Measurements from ENCODE around the gene MYRFL. TPM values are rescaled to one million over a fixed set of nuclear protein-coding genes. Genes with fewer than 3 reads are reported as not detected.

The MYRFL gene
- total RNA-seq, 6 donors from 2014 or later: 0.10 to 1.8 (median 0.20) TPM; not detected in 3

GRCh38 chr12:69966409-69966808, 141.4 kb downstream of the MYRFL start:
- ATAC-seq (ENCODE audit: low FRiP score in 2 of 2) (peak in 1 of 2 donors; percentile 88), DNase-seq (no peak)
- 62 to 81% methylated on average over 1 of the region's 1 CpG for WGBS, 2 donors
- no peak overlapping the region for H3K27ac ChIP-seq
- no peaks in the 10 kb centered on the region for H3K9me3 ChIP-seq
- TF ChIP-seq POLR2AphosphoS5 (IDR thresholded peaks at IDR 0.05) (no peak), EP300 (IDR thresholded peaks at IDR 0.05) (no peak), CTCF (IDR thresholded peaks at IDR 0.05) (no peak), POLR2A (IDR thresholded peaks at IDR 0.05) (no peak)
- no peaks in the 10 kb centered on the region for H3K36me3 ChIP-seq
- H3K4me1 ChIP-seq: no peaks in the 10 kb centered on the region
- H3K4me3 ChIP-seq: no peak overlapping the region
- H3K27me3 ChIP-seq: no peaks in the 10 kb centered on the region

GRCh38 chr12:69966839-69967238, 141.8 kb downstream of the MYRFL start:
- no peak overlapping the region for H3K4me3 ChIP-seq
- H3K36me3 ChIP-seq: no peaks in the 10 kb centered on the region
- TF ChIP-seq POLR2AphosphoS5 (IDR thresholded peaks at IDR 0.05) (no peak), POLR2A (IDR thresholded peaks at IDR 0.05) (no peak), EP300 (IDR thresholded peaks at IDR 0.05) (no peak), CTCF (IDR thresholded peaks at IDR 0.05) (no peak)
- no peaks in the 10 kb centered on the region for H3K9me3 ChIP-seq
- 53 to 74% methylated on average over 3 of the region's 3 CpGs for WGBS, 2 donors
- no peaks in the 10 kb centered on the region for H3K4me1 ChIP-seq
- ATAC-seq (ENCODE audit: low FRiP score in 2 of 2) (peak in 1 of 2 donors; percentile 16), DNase-seq (no peak)
- H3K27ac ChIP-seq: no peak overlapping the region
- no peaks in the 10 kb centered on the region for H3K27me3 ChIP-seq

- WGBS, 2 donors: 93 to 94% methylated on average over 3 of the region's 3 CpGs
- no peaks in the 10 kb centered on the region for H3K36me3 ChIP-seq
- no peak overlapping the region for H3K27ac ChIP-seq
- DNase-seq (no peak), ATAC-seq (ENCODE audit: low FRiP score in 2 of 2) (no peak)
- H3K4me3 ChIP-seq: no peak overlapping the region
- H3K9me3 ChIP-seq: no peaks in the 10 kb centered on the region
- no peaks in the 10 kb centered on the region for H3K4me1 ChIP-seq
- no peak for TF ChIP-seq POLR2A (IDR thresholded peaks at IDR 0.05)
- TF ChIP-seq EP300 (IDR thresholded peaks at IDR 0.05): no peak
- TF ChIP-seq CTCF (IDR thresholded peaks at IDR 0.05): no peak
- no peak for TF ChIP-seq POLR2AphosphoS5 (IDR thresholded peaks at IDR 0.05)
- no peaks in the 10 kb centered on the region for H3K27me3 ChIP-seq
Observed at GRCh38 chr12:69969011-69969410, 144.0 kb downstream of the MYRFL start.

- no peak for ATAC-seq (ENCODE audit: low FRiP score in 2 of 2)
- no peak overlapping the region for H3K4me3 ChIP-seq
- TF ChIP-seq POLR2A (IDR thresholded peaks at IDR 0.05) (no peak), EP300 (IDR thresholded peaks at IDR 0.05) (no peak), POLR2AphosphoS5 (IDR thresholded peaks at IDR 0.05) (no peak), CTCF (IDR thresholded peaks at IDR 0.05) (no peak)
- H3K27me3 ChIP-seq: no peaks in the 10 kb centered on the region
- no peaks in the 10 kb centered on the region for H3K36me3 ChIP-seq
- H3K9me3 ChIP-seq: no peaks in the 10 kb centered on the region
- 83% methylated on average over 7 of the region's 7 CpGs for WGBS, 2 donors
- DNase-seq: no peak
- no peaks in the 10 kb centered on the region for H3K4me1 ChIP-seq
- H3K27ac ChIP-seq: no peak overlapping the region
Observed at GRCh38 chr12:69972136-69972535, 147.1 kb downstream of the MYRFL start.

GRCh38 chr12:69978020-69978419, 153.0 kb downstream of the MYRFL start:
- no peak for ATAC-seq (ENCODE audit: low FRiP score in 2 of 2)
- H3K27ac ChIP-seq: no peak overlapping the region
- no peaks in the 10 kb centered on the region for H3K9me3 ChIP-seq
- H3K36me3 ChIP-seq: no peaks in the 10 kb centered on the region
- no peak overlapping the region for H3K4me3 ChIP-seq
- no peak for TF ChIP-seq EP300 (IDR thresholded peaks at IDR 0.05)
- TF ChIP-seq POLR2AphosphoS5 (IDR thresholded peaks at IDR 0.05): no peak
- TF ChIP-seq POLR2A (IDR thresholded peaks at IDR 0.05): no peak
- TF ChIP-seq CTCF (IDR thresholded peaks at IDR 0.05): no peak
- no peaks in the 10 kb centered on the region for H3K27me3 ChIP-seq
- DNase-seq: no peak
- WGBS, 2 donors: 65 to 71% methylated on average over 6 of the region's 6 CpGs
- H3K4me1 ChIP-seq: no peaks in the 10 kb centered on the region

Data from upper lobe of left lung (tissue), 6 donors.